Peyer's patch (tissue), 4 donors: Measurements from ENCODE around the gene ADM2.

ENCODE experiments used
- CTCF ChIP-seq, 6 experiments: fragments of 450-650 bp in 4 of 6; fragments of 200-600 bp in 2 of 6; sonication (generic) in 1 of 6; IDR thresholded peaks; one replicate each; pipeline ENCODE4 v1.5.1; 2017 to 2019; ENCODE audit warnings: antibody characterized with exemption in 6 of 6, mild to moderate bottlenecking in 3 of 6, moderate library complexity in 1 of 6
- POLR2A ChIP-seq, 2 donors: fragments of 450-650 bp; IDR thresholded peaks; one replicate each; pipeline ENCODE4 v1.5.1; 2017; ENCODE audit warnings: antibody characterized with exemption in 2 of 2, mild to moderate bottlenecking in 2 of 2, moderate library complexity in 2 of 2

GRCh38 chr22:50481440-50482106, at the start of gene ADM2:
- TF ChIP-seq CTCF (IDR thresholded peaks at IDR 0.05) (no peak), POLR2A (IDR thresholded peaks at IDR 0.05) (no peak)
